K562 (cell line): Measurements from ENCODE around the gene POLR2H. TPM values are rescaled to one million over a fixed set of nuclear protein-coding genes. Genes with fewer than 3 reads are reported as not detected.
A peak's percentile ranks its signal among the peaks of the same experiment; 100 is the strongest.

Source experiments
- HLTF ChIP-seq: fragments of 450-650 bp; IDR thresholded peaks from 2 replicates; pipeline ENCODE4 v1.6.1; 2016
- HOXB6 ChIP-seq: fragments of 250-450 bp; sonication (Bioruptor Pico); IDR thresholded peaks from 2 replicates; pipeline ENCODE4 v1.5.1; 2022; ENCODE audit warnings: mild to moderate bottlenecking, borderline replicate concordance
- L3MBTL2 ChIP-seq: fragments of 450-650 bp; IDR thresholded peaks from 2 replicates; pipeline ENCODE4 v1.6.1; 2016; ENCODE audit warnings: mild to moderate bottlenecking, moderate library complexity
- MBD2 ChIP-seq: sonication (generic); IDR thresholded peaks from 2 replicates; pipeline ENCODE4 v1.6.1; 2016; ENCODE audit warnings: low read depth, borderline replicate concordance
- MCM5 ChIP-seq: fragments of 450-650 bp; IDR thresholded peaks from 2 replicates; pipeline ENCODE4 v1.6.1; 2016; ENCODE audit warnings: low read depth
- MECOM ChIP-seq: fragments of 250-450 bp; sonication (Bioruptor Pico); IDR thresholded peaks from 2 replicates; pipeline ENCODE4 v1.8.0; 2022; ENCODE audit warnings: inconsistent platforms
- MEF2A ChIP-seq: IDR thresholded peaks from 2 replicates; pipeline ENCODE4 v1.6.1; 2011; ENCODE audit warnings: low read depth, mild to moderate bottlenecking, low read length, moderate library complexity; ENCODE audit not compliant: control insufficient read depth
- NONO ChIP-seq, 2 experiments: fragments of 200-400 bp in 1 of 2; fragments of 450-650 bp in 1 of 2; formaldehyde crosslinking in 1 of 2; IDR thresholded peaks; 2 replicates each; pipeline ENCODE4 v1.6.1; 2017; ENCODE audit warnings: low read depth in 2 of 2, mild to moderate bottlenecking in 2 of 2, moderate library complexity in 2 of 2, low read length in 1 of 2
- PHF21A ChIP-seq: fragments of 450-650 bp; IDR thresholded peaks from 2 replicates; pipeline ENCODE4 v1.6.1; 2017; ENCODE audit warnings: low read depth, borderline replicate concordance
- TCF3 ChIP-seq: sonication (generic); formaldehyde crosslinking; IDR thresholded peaks from 2 replicates; pipeline ENCODE4 v1.4.0; 2020; ENCODE audit warnings: mild to moderate bottlenecking, missing genetic modification reagents
- ZNF23 ChIP-seq: fragments of 250-450 bp; sonication (Bioruptor Pico); IDR thresholded peaks from 2 replicates; pipeline ENCODE4 v1.4.0; 2020; ENCODE audit warnings: mild to moderate bottlenecking
- ZNF780A ChIP-seq: fragments of 250-450 bp; sonication (Bioruptor Pico); IDR thresholded peaks from 2 replicates; pipeline ENCODE4 v1.5.0; 2021; ENCODE audit warnings: mild to moderate bottlenecking
- polyA plus RNA-seq, 8 experiments: library from polyadenylated mRNA; depleted of rRNA in 4 of 8; stranded (reverse) in 5 of 8; unstranded in 3 of 8; fragments of >200 nt; fragmentation: Nextera tagmentation in 2 of 8; fragmentation: Illumina TruSeq in 1 of 8; extraction: Ambion mirVana in 2 of 8; extraction: Trizol in 1 of 8; gene quantifications; 2 replicates each; pipeline versions ENCODE4 v1.2.1 to v1.2.3, GENCODE V29; 2011 to 2014; ENCODE audit warnings: inconsistent platforms in 1 of 8, missing spikeins in 1 of 8
- total RNA-seq, 7 experiments: library from RNA; depleted of rRNA in 6 of 7; stranded (reverse); fragments of >200 nt in 6 of 7; fragmentation: Illumina TruSeq in 2 of 7; extraction: Trizol in 2 of 7; gene quantifications; 2 replicates each; pipeline versions ENCODE4 v1.2.1 to v1.2.3, GENCODE V29; 2011 to 2021; ENCODE audit warnings: low replicate concordance in 1 of 7
- TF ChIP-seq, protein P1 (sequence below): fragments of 250-450 bp; sonication (Bioruptor Pico); IDR thresholded peaks from 2 replicates; pipeline ENCODE4 v1.8.0; 2022; ENCODE audit warnings: inconsistent platforms
- TF ChIP-seq, protein P2 (sequence below), 3 experiments: fragments of 200-800 bp in 1 of 3; fragments of 250-450 bp in 1 of 3; fragments of 450-650 bp in 1 of 3; sonication (Bioruptor Pico) in 1 of 3; sonication (Bioruptor generic) in 1 of 3; formaldehyde crosslinking in 1 of 3; IDR thresholded peaks; 2 replicates each; pipeline versions ENCODE4 v1.6.1 to v1.8.0; 2016 to 2022; ENCODE audit warnings: mild to moderate bottlenecking in 2 of 3, missing genetic modification characterization in 2 of 3, missing compliant biosample characterization in 1 of 3, moderate library complexity in 1 of 3

POLR2H gene
- total and polyA plus RNA-seq, 9 of the 15 experiments (the other 6 are each of a cell fraction or from before 2014, with no cell fraction given) = 128 to 512 (median 220) TPM

DNA sequence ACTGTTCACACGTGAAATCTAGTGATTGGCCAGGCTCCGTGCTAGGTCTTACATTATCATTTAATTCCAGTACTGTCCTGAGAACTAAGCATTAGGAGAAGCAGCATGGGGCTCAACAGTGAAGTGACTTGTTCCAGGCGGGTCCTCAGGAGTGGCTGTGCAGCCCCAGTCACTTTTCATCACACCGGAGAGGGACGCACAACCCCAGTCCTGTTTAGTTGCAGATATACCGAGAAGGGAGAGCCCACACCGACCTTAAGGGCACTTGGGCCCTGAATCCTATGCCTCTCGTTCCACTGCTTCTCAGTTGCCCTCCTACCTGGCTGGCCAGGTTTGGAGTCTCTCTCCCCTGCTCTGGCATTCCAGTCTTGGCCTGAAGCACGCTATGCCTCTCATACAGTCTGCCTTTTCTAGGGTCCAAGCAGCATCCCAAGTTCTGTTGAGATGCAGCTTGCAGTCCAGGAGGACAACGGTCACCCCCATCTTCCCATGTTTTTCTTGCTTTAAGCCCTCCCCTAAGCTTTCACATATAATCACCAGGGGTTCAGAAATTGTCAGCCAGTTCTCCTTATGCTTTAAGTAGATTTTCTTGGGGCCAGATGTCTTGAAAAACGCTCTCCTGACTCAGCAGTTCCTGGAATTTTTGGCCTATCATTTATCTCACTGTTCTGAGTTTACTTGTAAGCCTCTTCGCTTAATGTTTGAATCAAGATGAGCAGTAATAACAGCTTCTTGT lies 14.0 kb upstream of the POLR2H start (continued):
- peak; percentile 51; the same call in 1 of the 2 replicates for TF ChIP-seq TCF3 (CRISPR knock-in tag)
- TF ChIP-seq, protein P1, sequence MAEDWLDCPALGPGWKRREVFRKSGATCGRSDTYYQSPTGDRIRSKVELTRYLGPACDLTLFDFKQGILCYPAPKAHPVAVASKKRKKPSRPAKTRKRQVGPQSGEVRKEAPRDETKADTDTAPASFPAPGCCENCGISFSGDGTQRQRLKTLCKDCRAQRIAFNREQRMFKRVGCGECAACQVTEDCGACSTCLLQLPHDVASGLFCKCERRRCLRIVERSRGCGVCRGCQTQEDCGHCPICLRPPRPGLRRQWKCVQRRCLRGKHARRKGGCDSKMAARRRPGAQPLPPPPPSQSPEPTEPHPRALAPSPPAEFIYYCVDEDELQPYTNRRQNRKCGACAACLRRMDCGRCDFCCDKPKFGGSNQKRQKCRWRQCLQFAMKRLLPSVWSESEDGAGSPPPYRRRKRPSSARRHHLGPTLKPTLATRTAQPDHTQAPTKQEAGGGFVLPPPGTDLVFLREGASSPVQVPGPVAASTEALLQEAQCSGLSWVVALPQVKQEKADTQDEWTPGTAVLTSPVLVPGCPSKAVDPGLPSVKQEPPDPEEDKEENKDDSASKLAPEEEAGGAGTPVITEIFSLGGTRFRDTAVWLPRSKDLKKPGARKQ (CRISPR knock-in tag) = no peak
- TF ChIP-seq MEF2A = no peak
- no peak for TF ChIP-seq MCM5
- no peak for TF ChIP-seq MECOM
- TF ChIP-seq L3MBTL2 = no peak
- TF ChIP-seq HOXB6 (CRISPR knock-in tag) = no peak
- no peak for TF ChIP-seq HLTF
- no peak for TF ChIP-seq PHF21A
- no peak for TF ChIP-seq NONO (IDR thresholded peaks at IDR 0.05; ENCODE audit: low read depth in 2 of 2, low read length in 1 of 2)
- TF ChIP-seq, protein P2, sequence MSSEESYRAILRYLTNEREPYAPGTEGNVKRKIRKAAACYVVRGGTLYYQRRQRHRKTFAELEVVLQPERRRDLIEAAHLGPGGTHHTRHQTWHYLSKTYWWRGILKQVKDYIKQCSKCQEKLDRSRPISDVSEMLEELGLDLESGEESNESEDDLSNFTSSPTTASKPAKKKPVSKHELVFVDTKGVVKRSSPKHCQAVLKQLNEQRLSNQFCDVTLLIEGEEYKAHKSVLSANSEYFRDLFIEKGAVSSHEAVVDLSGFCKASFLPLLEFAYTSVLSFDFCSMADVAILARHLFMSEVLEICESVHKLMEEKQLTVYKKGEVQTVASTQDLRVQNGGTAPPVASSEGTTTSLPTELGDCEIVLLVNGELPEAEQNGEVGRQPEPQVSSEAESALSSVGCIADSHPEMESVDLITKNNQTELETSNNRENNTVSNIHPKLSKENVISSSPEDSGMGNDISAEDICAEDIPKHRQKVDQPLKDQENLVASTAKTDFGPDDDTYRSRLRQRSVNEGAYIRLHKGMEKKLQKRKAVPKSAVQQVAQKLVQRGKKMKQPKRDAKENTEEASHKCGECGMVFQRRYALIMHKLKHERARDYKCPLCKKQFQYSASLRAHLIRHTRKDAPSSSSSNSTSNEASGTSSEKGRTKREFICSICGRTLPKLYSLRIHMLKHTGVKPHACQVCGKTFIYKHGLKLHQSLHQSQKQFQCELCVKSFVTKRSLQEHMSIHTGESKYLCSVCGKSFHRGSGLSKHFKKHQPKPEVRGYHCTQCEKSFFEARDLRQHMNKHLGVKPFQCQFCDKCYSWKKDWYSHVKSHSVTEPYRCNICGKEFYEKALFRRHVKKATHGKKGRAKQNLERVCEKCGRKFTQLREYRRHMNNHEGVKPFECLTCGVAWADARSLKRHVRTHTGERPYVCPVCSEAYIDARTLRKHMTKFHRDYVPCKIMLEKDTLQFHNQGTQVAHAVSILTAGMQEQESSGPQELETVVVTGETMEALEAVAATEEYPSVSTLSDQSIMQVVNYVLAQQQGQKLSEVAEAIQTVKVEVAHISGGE (CRISPR knock-in tag; IDR thresholded peaks at IDR 0.05) = peak in 1 of 3 experiments; percentile 15; a peak in 1 of 6 replicates
- TF ChIP-seq ZNF780A = no peak
- peak; percentile 16; the same call in 1 of the 2 replicates for TF ChIP-seq MBD2
- no peak for TF ChIP-seq ZNF23 (CRISPR knock-in tag)
